Osteocyte (in vitro differentiated cells): ENCODE measurements around the gene CWC22. TPM values are rescaled to one million over a fixed set of nuclear protein-coding genes. Genes with fewer than 3 reads are reported as not detected.

Experiments used
- DNase-seq: peaks from one replicate; pipeline ENCODE4 v3.0.0; 2021; ENCODE audit warnings: mixed read lengths; ENCODE audit not compliant: unreplicated experiment; ENCODE audit errors: extremely low spot score
- H3K27ac Mint-ChIP-seq: one replicate; pipeline ENCODE4 v1.8.0; 2021; ENCODE audit warnings: mild to moderate bottlenecking, mixed read lengths; ENCODE audit not compliant: unreplicated experiment
- H3K27me3 Mint-ChIP-seq: one replicate; pipeline ENCODE4 v1.8.0; 2021; ENCODE audit warnings: mixed read lengths; ENCODE audit not compliant: unreplicated experiment
- H3K36me3 Mint-ChIP-seq: one replicate; pipeline ENCODE4 v1.8.0; 2021; ENCODE audit warnings: mixed read lengths; ENCODE audit not compliant: unreplicated experiment
- H3K4me1 Mint-ChIP-seq: one replicate; pipeline ENCODE4 v1.8.0; 2021; ENCODE audit warnings: mixed read lengths; ENCODE audit not compliant: unreplicated experiment
- H3K4me3 Mint-ChIP-seq: one replicate; pipeline ENCODE4 v1.8.0; 2021; ENCODE audit warnings: mild to moderate bottlenecking, moderate library complexity, mixed read lengths; ENCODE audit not compliant: unreplicated experiment
- H3K9me3 Mint-ChIP-seq: one replicate; pipeline ENCODE4 v1.8.0; 2021; ENCODE audit warnings: mixed read lengths; ENCODE audit not compliant: unreplicated experiment
- total RNA-seq: library from RNA; stranded (reverse); gene quantifications from 2 replicates; pipeline ENCODE4 v1.2.1, GENCODE V29; 2021
- TF ChIP-seq, protein P1 (sequence below): fragments of 200-600 bp; sonication (generic); IDR thresholded peaks from 2 replicates; pipeline ENCODE4 v1.5.0; 2021; ENCODE audit warnings: antibody characterized with exemption, mild to moderate bottlenecking, moderate library complexity

CWC22 gene
- total RNA-seq, 1 donor from 2014 or later = 20.1 TPM

DNA sequence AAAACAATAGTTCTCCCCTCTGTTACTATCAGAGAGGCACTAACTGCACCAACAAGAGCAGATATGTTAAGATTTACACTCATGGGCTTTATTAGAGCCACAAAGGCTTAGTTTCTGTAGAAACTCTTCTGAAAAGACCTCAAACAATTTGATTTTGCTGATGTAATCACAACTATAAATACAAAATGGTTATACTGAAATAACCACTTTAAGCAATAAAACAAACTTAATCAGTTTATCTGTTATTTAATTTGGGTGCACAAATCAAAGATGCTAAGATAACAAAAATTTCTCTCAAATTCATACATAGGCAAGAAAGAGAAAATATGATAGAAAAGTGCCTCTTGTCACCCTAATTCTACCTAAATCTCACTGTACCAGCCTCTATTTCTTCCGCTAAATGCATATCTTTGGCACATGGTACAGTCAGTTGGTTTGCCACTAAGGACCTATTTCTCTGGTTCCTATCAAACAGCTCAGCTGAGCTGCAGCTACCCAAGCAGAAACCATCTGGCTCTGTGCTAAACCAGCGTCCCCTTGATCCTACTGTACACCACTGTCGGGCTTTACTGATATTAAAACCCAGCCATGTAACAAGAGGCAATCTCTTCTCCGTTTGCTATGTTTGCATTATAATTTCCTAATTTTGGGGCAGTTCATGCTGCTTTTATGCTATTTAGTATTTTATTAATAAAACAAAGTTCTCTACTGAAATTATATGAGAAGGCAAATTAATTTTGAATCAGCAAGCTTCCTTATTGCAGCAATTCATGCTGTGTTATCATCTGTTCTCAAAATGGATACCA lies 60.1 kb downstream of the CWC22 start:
- H3K36me3 Mint-ChIP-seq = peaks cover 61% of the 10 kb centered on the region
- TF ChIP-seq, protein P1, sequence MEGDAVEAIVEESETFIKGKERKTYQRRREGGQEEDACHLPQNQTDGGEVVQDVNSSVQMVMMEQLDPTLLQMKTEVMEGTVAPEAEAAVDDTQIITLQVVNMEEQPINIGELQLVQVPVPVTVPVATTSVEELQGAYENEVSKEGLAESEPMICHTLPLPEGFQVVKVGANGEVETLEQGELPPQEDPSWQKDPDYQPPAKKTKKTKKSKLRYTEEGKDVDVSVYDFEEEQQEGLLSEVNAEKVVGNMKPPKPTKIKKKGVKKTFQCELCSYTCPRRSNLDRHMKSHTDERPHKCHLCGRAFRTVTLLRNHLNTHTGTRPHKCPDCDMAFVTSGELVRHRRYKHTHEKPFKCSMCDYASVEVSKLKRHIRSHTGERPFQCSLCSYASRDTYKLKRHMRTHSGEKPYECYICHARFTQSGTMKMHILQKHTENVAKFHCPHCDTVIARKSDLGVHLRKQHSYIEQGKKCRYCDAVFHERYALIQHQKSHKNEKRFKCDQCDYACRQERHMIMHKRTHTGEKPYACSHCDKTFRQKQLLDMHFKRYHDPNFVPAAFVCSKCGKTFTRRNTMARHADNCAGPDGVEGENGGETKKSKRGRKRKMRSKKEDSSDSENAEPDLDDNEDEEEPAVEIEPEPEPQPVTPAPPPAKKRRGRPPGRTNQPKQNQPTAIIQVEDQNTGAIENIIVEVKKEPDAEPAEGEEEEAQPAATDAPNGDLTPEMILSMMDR = no peak
- no peaks in the 10 kb centered on the region for H3K27me3 Mint-ChIP-seq
- H3K4me1 Mint-ChIP-seq = no peaks in the 10 kb centered on the region
- H3K27ac Mint-ChIP-seq = no peak overlapping the region
- no peaks in the 10 kb centered on the region for H3K9me3 Mint-ChIP-seq
- DNase-seq = no peak
- H3K4me3 Mint-ChIP-seq = no peak overlapping the region

DNA sequence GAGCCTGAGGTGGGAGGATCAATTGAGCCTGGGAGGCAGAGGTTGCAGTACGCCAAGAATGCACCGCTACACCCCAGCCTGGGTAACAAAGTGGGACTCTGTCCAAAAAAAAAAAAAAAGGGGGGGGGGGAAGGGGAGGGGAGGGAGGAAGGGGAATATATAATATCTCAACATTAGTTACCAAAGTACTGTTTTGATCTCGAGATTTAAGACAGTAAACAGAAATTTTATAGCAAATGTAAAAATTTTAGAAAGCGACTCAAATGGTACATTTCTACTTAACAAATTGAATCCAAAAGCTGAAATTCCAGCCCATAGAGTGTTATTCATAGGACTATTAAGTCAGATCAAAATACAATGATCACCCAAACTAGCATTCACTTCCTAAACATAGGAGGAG lies 60.8 kb downstream of the CWC22 start:
- TF ChIP-seq, protein P1 = no peak
- Mint-ChIP-seq H3K9me3 (no peaks in the 10 kb centered on the region), H3K4me1 (no peaks in the 10 kb centered on the region), H3K36me3 (peaks cover 58% of the 10 kb centered on the region), H3K27ac (no peak overlapping the region), H3K4me3 (no peak overlapping the region), H3K27me3 (no peaks in the 10 kb centered on the region)
- no peak for DNase-seq

DNA sequence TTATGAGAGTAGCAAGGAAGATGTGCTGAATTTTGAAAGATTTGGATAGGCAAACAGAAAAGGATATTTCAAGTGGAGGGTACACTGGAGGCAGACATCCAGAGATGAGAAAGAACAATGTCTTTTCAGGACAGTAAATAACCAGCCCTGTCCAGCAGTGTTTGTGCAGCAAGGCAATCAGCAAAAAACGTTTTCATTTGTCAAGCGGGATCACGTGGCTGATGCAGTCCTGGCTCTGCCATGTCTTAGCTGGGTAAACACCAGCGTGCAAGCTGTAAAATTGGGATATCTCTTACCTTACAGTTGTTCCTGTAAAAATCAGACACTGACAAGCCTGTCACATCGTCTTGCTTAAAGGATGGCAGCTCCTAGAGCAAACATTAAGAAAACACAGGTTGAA lies 67.8 kb downstream of the CWC22 start:
- H3K27ac Mint-ChIP-seq = no peak overlapping the region
- H3K4me3 Mint-ChIP-seq = no peak overlapping the region
- TF ChIP-seq, protein P1 = no peak
- H3K36me3 Mint-ChIP-seq = peaks cover 28% of the 10 kb centered on the region
- H3K9me3 Mint-ChIP-seq = no peaks in the 10 kb centered on the region
- no peak for DNase-seq
- no peaks in the 10 kb centered on the region for H3K27me3 Mint-ChIP-seq
- H3K4me1 Mint-ChIP-seq = no peaks in the 10 kb centered on the region

DNA sequence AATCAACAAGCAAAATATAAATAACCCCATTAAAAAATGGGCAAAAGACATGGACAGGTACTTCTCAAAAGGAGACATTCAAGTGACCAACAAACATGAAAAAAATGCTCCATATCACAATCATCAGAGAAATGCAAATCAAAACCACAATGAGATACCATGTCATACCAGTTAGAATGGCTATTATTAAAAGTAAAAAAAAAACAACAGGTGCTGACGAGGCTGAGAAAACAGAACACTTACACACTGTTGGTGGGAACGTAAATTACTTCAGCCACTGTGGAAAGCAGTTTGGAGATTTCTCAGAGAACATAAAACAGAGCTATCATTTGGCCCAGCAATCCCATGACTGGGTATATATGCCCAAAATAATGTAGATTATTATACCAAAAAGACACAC lies 69.1 kb downstream of the CWC22 start:
- Mint-ChIP-seq H3K4me1 (no peaks in the 10 kb centered on the region), H3K9me3 (no peaks in the 10 kb centered on the region), H3K36me3 (peaks cover 29% of the 10 kb centered on the region), H3K27me3 (no peaks in the 10 kb centered on the region), H3K27ac (no peak overlapping the region), H3K4me3 (no peak overlapping the region)
- no peak for DNase-seq
- TF ChIP-seq, protein P1 = no peak

DNA sequence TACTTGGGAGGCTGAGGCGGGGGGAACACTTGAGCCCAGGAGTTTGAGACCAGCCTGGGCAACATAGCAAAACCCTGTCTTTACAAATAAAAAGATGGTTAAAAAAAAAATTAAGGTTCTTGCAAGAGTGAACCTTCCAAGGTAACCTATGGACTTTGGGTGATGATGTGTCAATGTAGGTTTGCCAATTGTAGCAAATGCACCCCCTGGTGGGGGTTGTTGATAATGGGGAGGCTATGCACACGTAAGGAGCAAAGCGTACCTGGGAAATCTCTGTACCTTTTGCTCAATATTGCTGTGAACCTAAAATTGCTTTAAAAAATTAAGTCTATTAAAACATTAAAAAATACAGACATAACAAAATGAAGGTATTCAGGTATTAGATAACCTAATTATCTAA lies 70.4 kb downstream of the CWC22 start:
- peaks cover under 1% of the 10 kb centered on the region for H3K9me3 Mint-ChIP-seq
- no peaks in the 10 kb centered on the region for H3K27me3 Mint-ChIP-seq
- no peak for DNase-seq

More for the DNA sequence above, 70.4 kb downstream of the CWC22 start:
- Mint-ChIP-seq H3K4me1 (no peaks in the 10 kb centered on the region), H3K27ac (no peak overlapping the region), H3K36me3 (peaks cover 29% of the 10 kb centered on the region), H3K4me3 (no peak overlapping the region)
- TF ChIP-seq, protein P1 = peak; percentile 40
